Measurements from ENCODE around the gene C1QL1.
A peak's percentile ranks its signal among the peaks of the same experiment; 100 is the strongest.

The C1QL1 gene

GRCh38 chr17:44940768-44941167, 27.3 kb downstream of the C1QL1 start:
- no peak overlapping the region for H2BK5ac ChIP-seq (ENCODE audit: low read depth, low read length, poor library complexity)
- WGBS (ENCODE audit: extremely low coverage, insufficient coverage, insufficient read length) = 100% methylated on average over 1 of the region's 1 CpG

GRCh38 chr17:44940317-44940716, 27.8 kb downstream of the C1QL1 start:
- H2BK5ac ChIP-seq (ENCODE audit: low read depth, low read length, poor library complexity) = no peak overlapping the region
- no peak overlapping the region for H3K27ac ChIP-seq (ENCODE audit: low read depth, low read length)
- H3K36me3 ChIP-seq (ENCODE audit: control insufficient read depth in 1 of 2, insufficient read depth in 2 of 2, low read length in 2 of 2) = peaks cover 10 to 12% of the 10 kb centered on the region in 2 experiments
- peak overlapping the region; percentile 40 for H3K4me2 ChIP-seq (ENCODE audit: low read length)
- no CpG with 5 or more reads among the region's 4 CpGs for WGBS (ENCODE audit: extremely low coverage, insufficient coverage, insufficient read length)
- H4K8ac ChIP-seq (ENCODE audit: low read depth, low read length) = no peak overlapping the region
- H3K79me1 ChIP-seq (ENCODE audit: low read length) = no peaks in the 10 kb centered on the region
- H4K91ac ChIP-seq (ENCODE audit: low read depth, low read length) = no peak overlapping the region
- H2AFZ ChIP-seq (ENCODE audit: insufficient read depth, low read length, poor library complexity) = no peak overlapping the region
- no peaks in the 10 kb centered on the region for H3K27me3 ChIP-seq (ENCODE audit: insufficient read depth, low read length)
- H2BK120ac ChIP-seq (ENCODE audit: insufficient read depth, low read length, poor library complexity) = no peak overlapping the region
- H3K4me3 ChIP-seq (ENCODE audit: low read depth, low read length) = no peak overlapping the region
- no peaks in the 10 kb centered on the region for H3K79me2 ChIP-seq (ENCODE audit: control insufficient read depth, insufficient read depth, low read length, poor library complexity)
- H4K12ac ChIP-seq (ENCODE audit: low read depth, low read length) = no peak overlapping the region
- peak in 1 of 2 donors; percentile 52 for DNase-seq
- H2BK12ac ChIP-seq (ENCODE audit: low read length) = no peak overlapping the region
- H3K14ac ChIP-seq (ENCODE audit: low read length) = no peak overlapping the region
- no peak overlapping the region for H3K9ac ChIP-seq (ENCODE audit: low read length)
- H3K9me3 ChIP-seq (ENCODE audit: insufficient read depth, low read depth, low read length) = no peaks in the 10 kb centered on the region
- no peak overlapping the region for H2AK5ac ChIP-seq (ENCODE audit: low read length)
- H3K4ac ChIP-seq (ENCODE audit: low read depth, low read length) = no peak overlapping the region
- no peak overlapping the region for H3K18ac ChIP-seq (ENCODE audit: low read length)
- peaks cover 5 to 6% of the 10 kb centered on the region in 2 experiments for H3K4me1 ChIP-seq (ENCODE audit: control insufficient read depth in 1 of 2, insufficient read depth in 2 of 2, low read length in 2 of 2)
- H3K23ac ChIP-seq (ENCODE audit: low read length) = no peak overlapping the region

More at GRCh38 chr17:44940768-44941167, 27.3 kb downstream of the C1QL1 start:
- no peaks in the 10 kb centered on the region for H3K9me3 ChIP-seq (ENCODE audit: insufficient read depth, low read depth, low read length)
- no peak overlapping the region for H3K4me3 ChIP-seq (ENCODE audit: low read depth, low read length)
- no peak overlapping the region for H2BK120ac ChIP-seq (ENCODE audit: insufficient read depth, low read length, poor library complexity)
- H3K4ac ChIP-seq (ENCODE audit: low read depth, low read length) = no peak overlapping the region
- peaks cover 5 to 8% of the 10 kb centered on the region in 2 experiments for H3K36me3 ChIP-seq (ENCODE audit: control insufficient read depth in 1 of 2, insufficient read depth in 2 of 2, low read length in 2 of 2)
- H3K4me1 ChIP-seq (ENCODE audit: control insufficient read depth in 1 of 2, insufficient read depth in 2 of 2, low read length in 2 of 2) = peaks cover 5 to 6% of the 10 kb centered on the region in 2 experiments
- H3K79me1 ChIP-seq (ENCODE audit: low read length) = no peaks in the 10 kb centered on the region
- H3K27me3 ChIP-seq (ENCODE audit: insufficient read depth, low read length) = no peaks in the 10 kb centered on the region
- H3K79me2 ChIP-seq (ENCODE audit: control insufficient read depth, insufficient read depth, low read length, poor library complexity) = no peaks in the 10 kb centered on the region
- no peak overlapping the region for H2BK12ac ChIP-seq (ENCODE audit: low read length)
- peak overlapping the region; percentile 40 for H3K4me2 ChIP-seq (ENCODE audit: low read length)
- no peak overlapping the region for H3K27ac ChIP-seq (ENCODE audit: low read depth, low read length)
- no peak overlapping the region for H3K14ac ChIP-seq (ENCODE audit: low read length)
- H2AK5ac ChIP-seq (ENCODE audit: low read length) = no peak overlapping the region
- no peak overlapping the region for H3K23ac ChIP-seq (ENCODE audit: low read length)
- H3K18ac ChIP-seq (ENCODE audit: low read length) = no peak overlapping the region
- no peak overlapping the region for H3K9ac ChIP-seq (ENCODE audit: low read length)
- no peak overlapping the region for H4K8ac ChIP-seq (ENCODE audit: low read depth, low read length)
- H4K91ac ChIP-seq (ENCODE audit: low read depth, low read length) = no peak overlapping the region
- H4K12ac ChIP-seq (ENCODE audit: low read depth, low read length) = no peak overlapping the region
- no peak for DNase-seq
- H2AFZ ChIP-seq (ENCODE audit: insufficient read depth, low read length, poor library complexity) = no peak overlapping the region

GRCh38 chr17:44935116-44935515, 33.0 kb downstream of the C1QL1 start:
- no peaks in the 10 kb centered on the region for H3K79me2 ChIP-seq (ENCODE audit: control insufficient read depth, insufficient read depth, low read length, poor library complexity)
- WGBS (ENCODE audit: extremely low coverage, insufficient coverage, insufficient read length) = no CpG with 5 or more reads among the region's 9 CpGs

GRCh38 chr17:44934745-44935105, 33.4 kb downstream of the C1QL1 start:
- Histone ChIP-seq H3K79me2 (ENCODE audit: control insufficient read depth, insufficient read depth, low read length, poor library complexity) (no peaks in the 10 kb centered on the region), H3K4me1 (ENCODE audit: control insufficient read depth in 1 of 2, insufficient read depth in 2 of 2, low read length in 2 of 2) (no peaks in the 10 kb centered on the region), H3K27ac (ENCODE audit: low read depth, low read length) (no peak overlapping the region), H2AFZ (ENCODE audit: insufficient read depth, low read length, poor library complexity) (no peak overlapping the region), H4K12ac (ENCODE audit: low read depth, low read length) (no peak overlapping the region), H2BK12ac (ENCODE audit: low read length) (no peak overlapping the region), H3K9ac (ENCODE audit: low read length) (no peak overlapping the region), H4K91ac (ENCODE audit: low read depth, low read length) (no peak overlapping the region), H2BK5ac (ENCODE audit: low read depth, low read length, poor library complexity) (no peak overlapping the region), H3K79me1 (ENCODE audit: low read length) (no peaks in the 10 kb centered on the region), H3K9me3 (ENCODE audit: insufficient read depth, low read depth, low read length) (no peaks in the 10 kb centered on the region), H4K8ac (ENCODE audit: low read depth, low read length) (no peak overlapping the region), H2BK120ac (ENCODE audit: insufficient read depth, low read length, poor library complexity) (no peak overlapping the region), H3K18ac (ENCODE audit: low read length) (no peak overlapping the region), H3K36me3 (ENCODE audit: control insufficient read depth in 1 of 2, insufficient read depth in 2 of 2, low read length in 2 of 2) (peaks cover 56 to 57% of the 10 kb centered on the region in 2 experiments), H3K4me3 (ENCODE audit: low read depth, low read length) (no peak overlapping the region), H3K4ac (ENCODE audit: low read depth, low read length) (no peak overlapping the region), H3K4me2 (ENCODE audit: low read length) (no peak overlapping the region), H3K14ac (ENCODE audit: low read length) (no peak overlapping the region), H2AK5ac (ENCODE audit: low read length) (no peak overlapping the region), H3K23ac (ENCODE audit: low read length) (no peak overlapping the region), H3K27me3 (ENCODE audit: insufficient read depth, low read length) (no peaks in the 10 kb centered on the region)
- no CpG with 5 or more reads among the region's 10 CpGs for WGBS (ENCODE audit: extremely low coverage, insufficient coverage, insufficient read length)
- no peak for DNase-seq

More at GRCh38 chr17:44935116-44935515, 33.0 kb downstream of the C1QL1 start:
- no peak overlapping the region for H2BK120ac ChIP-seq (ENCODE audit: insufficient read depth, low read length, poor library complexity)
- H3K23ac ChIP-seq (ENCODE audit: low read length) = no peak overlapping the region
- H4K8ac ChIP-seq (ENCODE audit: low read depth, low read length) = no peak overlapping the region
- H3K27ac ChIP-seq (ENCODE audit: low read depth, low read length) = no peak overlapping the region
- H3K36me3 ChIP-seq (ENCODE audit: control insufficient read depth in 1 of 2, insufficient read depth in 2 of 2, low read length in 2 of 2) = peaks cover 55 to 56% of the 10 kb centered on the region in 2 experiments
- no peak overlapping the region for H3K18ac ChIP-seq (ENCODE audit: low read length)
- no peak overlapping the region for H2AK5ac ChIP-seq (ENCODE audit: low read length)
- H2BK12ac ChIP-seq (ENCODE audit: low read length) = no peak overlapping the region
- no peak overlapping the region for H4K91ac ChIP-seq (ENCODE audit: low read depth, low read length)
- H3K79me1 ChIP-seq (ENCODE audit: low read length) = no peaks in the 10 kb centered on the region
- no peaks in the 10 kb centered on the region for H3K27me3 ChIP-seq (ENCODE audit: insufficient read depth, low read length)
- no peaks in the 10 kb centered on the region for H3K9me3 ChIP-seq (ENCODE audit: insufficient read depth, low read depth, low read length)
- H2BK5ac ChIP-seq (ENCODE audit: low read depth, low read length, poor library complexity) = no peak overlapping the region
- H3K4me3 ChIP-seq (ENCODE audit: low read depth, low read length) = no peak overlapping the region
- H2AFZ ChIP-seq (ENCODE audit: insufficient read depth, low read length, poor library complexity) = no peak overlapping the region
- no peak overlapping the region for H3K9ac ChIP-seq (ENCODE audit: low read length)
- DNase-seq = no peak
- H3K4ac ChIP-seq (ENCODE audit: low read depth, low read length) = no peak overlapping the region
- no peak overlapping the region for H4K12ac ChIP-seq (ENCODE audit: low read depth, low read length)
- no peaks in the 10 kb centered on the region for H3K4me1 ChIP-seq (ENCODE audit: control insufficient read depth in 1 of 2, insufficient read depth in 2 of 2, low read length in 2 of 2)
- H3K4me2 ChIP-seq (ENCODE audit: low read length) = no peak overlapping the region
- H3K14ac ChIP-seq (ENCODE audit: low read length) = no peak overlapping the region

Measured in trophoblast cell (in vitro differentiated cells and primary cell).